GM12878 (cell line): ENCODE data around the gene WWOX.

Source experiments
- CEBPB ChIP-seq, 2 experiments: fragments of 150-350 bp in 1 of 2; IDR thresholded peaks; 2 replicates each; pipeline ENCODE4 v1.6.1; 2012 to 2014; ENCODE audit warnings: low read depth in 2 of 2, low read length in 2 of 2, borderline replicate concordance in 1 of 2, inconsistent platforms in 1 of 2
- CHD4 ChIP-seq: fragments of 200-600 bp; sonication (generic); IDR thresholded peaks from 2 replicates; pipeline ENCODE4 v1.6.1; 2016; ENCODE audit warnings: mild to moderate bottlenecking
- ELK1 ChIP-seq: IDR thresholded peaks from 2 replicates; pipeline ENCODE4 v1.6.1; 2012; ENCODE audit warnings: low read depth, low read length, improper control_type of control experiment
- EP300 ChIP-seq, 2 experiments: fragments of 150-350 bp in 1 of 2; IDR thresholded peaks; 2 replicates each; pipeline ENCODE4 v1.6.1; 2011 to 2012; ENCODE audit warnings: low read depth in 2 of 2, low read length in 2 of 2, borderline replicate concordance in 1 of 2, improper control_type of control experiment in 1 of 2, inconsistent platforms in 1 of 2; ENCODE audit not compliant: control insufficient read depth in 1 of 2
- NFIC ChIP-seq: IDR thresholded peaks from 2 replicates; pipeline ENCODE4 v1.6.1; 2012; ENCODE audit warnings: low read depth, mild to moderate bottlenecking, inconsistent platforms, low read length, moderate library complexity
- POLR2AphosphoS5 ChIP-seq: IDR thresholded peaks from 2 replicates; pipeline ENCODE4 v1.6.1; 2011; ENCODE audit warnings: mild to moderate bottlenecking, low read length, inconsistent platforms
- POU2F2 ChIP-seq: IDR thresholded peaks from 3 replicates; pipeline ENCODE4 v1.6.1; 2011; ENCODE audit warnings: low read depth, mild to moderate bottlenecking, low read length, borderline replicate concordance
- REST ChIP-seq: IDR thresholded peaks from 2 replicates; pipeline ENCODE4 v1.6.1; 2012; ENCODE audit warnings: mild to moderate bottlenecking, low read depth, low read length
- SIN3A ChIP-seq: IDR thresholded peaks from 2 replicates; pipeline ENCODE4 v1.6.1; 2012; ENCODE audit warnings: low read depth, low read length, improper control_type of control experiment
- ZBED1 ChIP-seq: IDR thresholded peaks from 2 replicates; pipeline ENCODE4 v1.6.1; 2016; ENCODE audit warnings: borderline replicate concordance
- TF ChIP-seq, protein P1 (sequence below), 3 experiments: IDR thresholded peaks in 2 of 3; conservative IDR thresholded peaks in 1 of 3; 2 replicates each; pipeline ENCODE4 v1.5.1; 2011; ENCODE audit warnings: low read depth in 3 of 3, low read length in 3 of 3, mild to moderate bottlenecking in 3 of 3, control low read depth in 2 of 3, moderate library complexity in 2 of 3, inconsistent platforms in 1 of 3, mixed read lengths in 1 of 3; ENCODE audit not compliant: control insufficient read depth in 2 of 3, insufficient read depth in 1 of 3; ENCODE audit errors: extremely low read depth in 1 of 3

DNA sequence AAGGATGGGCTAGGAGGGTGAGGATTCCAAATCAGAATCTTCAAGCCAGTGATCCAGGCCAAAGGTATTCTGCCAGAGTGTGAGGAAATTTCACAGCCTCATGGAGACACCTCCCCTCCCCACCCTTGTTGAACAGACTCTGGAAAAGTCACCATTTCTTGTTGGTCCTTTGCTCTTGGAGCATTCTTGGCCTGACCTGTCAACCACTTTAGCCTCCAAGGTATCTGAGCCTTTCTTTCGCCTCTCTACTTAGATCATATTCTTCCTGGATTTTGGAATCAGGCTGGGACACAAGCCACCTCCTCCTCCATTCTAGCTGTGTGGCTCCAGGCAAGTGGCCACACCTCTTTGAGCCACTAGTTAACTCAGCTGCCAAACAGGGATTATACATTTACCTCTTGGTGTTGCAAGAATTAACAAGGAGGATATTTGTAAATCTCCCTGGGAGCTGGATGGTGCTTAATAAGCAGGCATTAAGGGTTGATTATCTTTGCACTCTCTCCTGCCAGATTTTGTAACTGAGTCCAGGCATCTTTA, 193.5 kb downstream of the WWOX start:
- TF ChIP-seq EP300 (IDR thresholded peaks at IDR 0.05; ENCODE audit: borderline replicate concordance in 1 of 2, control insufficient read depth in 1 of 2, low read depth in 2 of 2, low read length in 2 of 2) (no peak), POLR2AphosphoS5 (no peak), CEBPB (IDR thresholded peaks at IDR 0.05; ENCODE audit: borderline replicate concordance in 1 of 2, low read depth in 2 of 2, low read length in 2 of 2) (no peak), REST (no peak), ELK1 (no peak), ZBED1 (no peak), CHD4 (no peak), NFIC (no peak), POU2F2 (no peak), SIN3A (no peak)
- TF ChIP-seq, protein P1, sequence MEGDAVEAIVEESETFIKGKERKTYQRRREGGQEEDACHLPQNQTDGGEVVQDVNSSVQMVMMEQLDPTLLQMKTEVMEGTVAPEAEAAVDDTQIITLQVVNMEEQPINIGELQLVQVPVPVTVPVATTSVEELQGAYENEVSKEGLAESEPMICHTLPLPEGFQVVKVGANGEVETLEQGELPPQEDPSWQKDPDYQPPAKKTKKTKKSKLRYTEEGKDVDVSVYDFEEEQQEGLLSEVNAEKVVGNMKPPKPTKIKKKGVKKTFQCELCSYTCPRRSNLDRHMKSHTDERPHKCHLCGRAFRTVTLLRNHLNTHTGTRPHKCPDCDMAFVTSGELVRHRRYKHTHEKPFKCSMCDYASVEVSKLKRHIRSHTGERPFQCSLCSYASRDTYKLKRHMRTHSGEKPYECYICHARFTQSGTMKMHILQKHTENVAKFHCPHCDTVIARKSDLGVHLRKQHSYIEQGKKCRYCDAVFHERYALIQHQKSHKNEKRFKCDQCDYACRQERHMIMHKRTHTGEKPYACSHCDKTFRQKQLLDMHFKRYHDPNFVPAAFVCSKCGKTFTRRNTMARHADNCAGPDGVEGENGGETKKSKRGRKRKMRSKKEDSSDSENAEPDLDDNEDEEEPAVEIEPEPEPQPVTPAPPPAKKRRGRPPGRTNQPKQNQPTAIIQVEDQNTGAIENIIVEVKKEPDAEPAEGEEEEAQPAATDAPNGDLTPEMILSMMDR (IDR thresholded peaks at IDR 0.05 in 2 of 3, conservative IDR thresholded peaks at IDR 0.05 in 1 of 3; ENCODE audit: control insufficient read depth in 2 of 3, extremely low read depth in 1 of 3, insufficient read depth in 1 of 3, low read depth in 3 of 3, low read length in 3 of 3): no peak
